HG02852 (cell line): ENCODE measurements around the gene GBF1.

ENCODE experiments used
- ATAC-seq: cut with Tn5 transposase; IDR thresholded peaks from one replicate; pipeline ENCODE4 v1.9.1; 2021; ENCODE audit warnings: mild to moderate bottlenecking, moderate library complexity; ENCODE audit not compliant: unreplicated experiment

Gene GBF1

GRCh38 chr10:102335184-102335583 is 89.9 kb downstream of the GBF1 start:
- no peak for ATAC-seq

- no peak for ATAC-seq
Observed at GRCh38 chr10:102341038-102341688, 95.8 kb downstream of the GBF1 start.

GRCh38 chr10:102342458-102342857 is 97.1 kb downstream of the GBF1 start:
- ATAC-seq = no peak

- ATAC-seq = no peak
Observed at GRCh38 chr10:102342958-102343357, 97.6 kb downstream of the GBF1 start.

- ATAC-seq = no peak
Observed at GRCh38 chr10:102344067-102344466, 98.7 kb downstream of the GBF1 start.

GRCh38 chr10:102347236-102347828 is 102.0 kb downstream of the GBF1 start:
- ATAC-seq = no peak

GRCh38 chr10:102352066-102352715 is 106.9 kb downstream of the GBF1 start:
- ATAC-seq = no peak

- no peak for ATAC-seq
Observed at GRCh38 chr10:102354451-102354850, 109.1 kb downstream of the GBF1 start.

GRCh38 chr10:102358712-102359382 is 113.5 kb downstream of the GBF1 start:
- no peak for ATAC-seq

GRCh38 chr10:102367441-102367840 is 122.1 kb downstream of the GBF1 start:
- no peak for ATAC-seq

GRCh38 chr10:102368077-102368476 is 122.7 kb downstream of the GBF1 start:
- no peak for ATAC-seq

- no peak for ATAC-seq
Observed at GRCh38 chr10:102371295-102371694, 126.0 kb downstream of the GBF1 start.

- no peak for ATAC-seq
Observed at GRCh38 chr10:102375250-102375649, 129.9 kb downstream of the GBF1 start.

GRCh38 chr10:102375867-102376266 is 130.5 kb downstream of the GBF1 start:
- no peak for ATAC-seq

- no peak for ATAC-seq
Observed at GRCh38 chr10:102376901-102377300, 131.6 kb downstream of the GBF1 start.

GRCh38 chr10:102379383-102379782 is 134.1 kb downstream of the GBF1 start:
- no peak for ATAC-seq

- no peak for ATAC-seq
Observed at GRCh38 chr10:102381983-102382382, 136.7 kb downstream of the GBF1 start.

- ATAC-seq = no peak
Observed at GRCh38 chr10:102382871-102383270, 137.5 kb downstream of the GBF1 start.

- ATAC-seq = no peak
Observed at GRCh38 chr10:102384053-102384452, 138.7 kb downstream of the GBF1 start.

- ATAC-seq = no peak
Observed at GRCh38 chr10:102384606-102385429, 139.5 kb downstream of the GBF1 start.

GRCh38 chr10:102389894-102390293 is 144.6 kb downstream of the GBF1 start:
- no peak for ATAC-seq
